K562 (cell line): ENCODE results near the gene CRYZ. TPM values are rescaled to one million over a fixed set of nuclear protein-coding genes. Genes with fewer than 3 reads are reported as not detected.

Source experiments
- ATAC-seq: fragments of 200-7000 bp; cut with Tn5 transposase; 3 replicates; pipeline ENCODE4 v1.9.1; 2020; ENCODE audit warnings: moderate library complexity
- BruUV-seq: library from RNA; stranded (reverse); fragments of 400-500 nt; replicated peaks from 2 replicates; lab custom pipeline; 2021; lab: Mats Ljungman, UMichigan
- CTCF ChIA-PET: fragments of 300-600 bp; formaldehyde crosslinking; extraction: SDS; loops from one replicate; lab custom pipeline; 2021; ENCODE audit warnings: low intra/inter-chr PET ratio; lab: Yijun Ruan, JAX
- POLR2A ChIA-PET: fragments of 300-600, 350-650 bp; sonication (Branson Sonifier 250); formaldehyde crosslinking; extraction: SDS; loops from one replicate; lab custom pipeline; 2021; ENCODE audit warnings: antibody characterized with exemption, inconsistent platforms; lab: Yijun Ruan, JAX
- DNase-seq, 4 experiments: peaks; one replicate each; pipeline versions ENCODE4 v3.0.0 to v3.0.0-alpha.2; 2011 to 2018; ENCODE audit warnings: low spot score in 3 of 4, mixed read lengths in 3 of 4; ENCODE audit errors: extremely low read depth in 1 of 4
- FAIRE-seq: peaks from 2 replicates; lab custom pipeline; 2011; peaks lifted over from hg19 to GRCh38; lab: Jason Lieb, UNC
- H2AFZ ChIP-seq: 2 replicates; pipeline ENCODE4 v1.6.0; 2011; ENCODE audit warnings: low read depth, low read length, control low read depth, inconsistent platforms
- H3K27ac ChIP-seq: fragments of 200-600 bp; 3 replicates; pipeline ENCODE4 v1.8.0; 2011; ENCODE audit warnings: low read depth, mild to moderate bottlenecking, control low read depth, inconsistent platforms, low read length, moderate library complexity, mixed read lengths; ENCODE audit errors: extremely low read depth
- H3K27me3 ChIP-seq, 2 experiments: fragments of 300-600 bp in 1 of 2; 2 replicates in 1 of 2; 3 replicates in 1 of 2; pipeline versions ENCODE4 v1.6.0 to v1.8.0; 2011; ENCODE audit warnings: inconsistent platforms in 2 of 2, low read length in 2 of 2, mild to moderate bottlenecking in 1 of 2, mixed read lengths in 1 of 2, moderate library complexity in 1 of 2; ENCODE audit not compliant: control insufficient read depth in 2 of 2, insufficient read depth in 2 of 2
- H3K36me3 ChIP-seq: fragments of 300-600 bp; 3 replicates; pipeline ENCODE4 v1.8.0; 2011; ENCODE audit warnings: mild to moderate bottlenecking, low read length, inconsistent platforms; ENCODE audit not compliant: control insufficient read depth, insufficient read depth
- H3K4me1 ChIP-seq, 2 experiments: fragments of 200-600 bp in 1 of 2; replicated peaks in 1 of 2; 2 replicates in 1 of 2; 3 replicates in 1 of 2; pipeline versions ENCODE4 v1.5.1 to v1.8.0; 2011; ENCODE audit warnings: inconsistent platforms in 2 of 2, low read length in 2 of 2, mild to moderate bottlenecking in 1 of 2, mixed read lengths in 1 of 2, moderate library complexity in 1 of 2; ENCODE audit not compliant: control insufficient read depth in 2 of 2, insufficient read depth in 2 of 2
- H3K4me2 ChIP-seq: 2 replicates; pipeline ENCODE4 v1.6.1; 2011; ENCODE audit warnings: low read length, control low read depth, inconsistent platforms, mixed read lengths; ENCODE audit not compliant: insufficient read depth
- H3K4me3 ChIP-seq: fragments of 200-600 bp; sonication (generic), shearing (Covaris generic); 2 replicates; pipeline ENCODE4 v1.5.1; 2016; ENCODE audit warnings: control low read depth, inconsistent platforms
- H3K79me2 ChIP-seq: fragments of 200-600 bp; 3 replicates; pipeline ENCODE4 v1.8.0; 2011; ENCODE audit warnings: low read length, inconsistent platforms; ENCODE audit not compliant: control insufficient read depth, insufficient read depth
- H3K9ac ChIP-seq, 2 experiments: 2 replicates each; pipeline versions ENCODE4 v1.6.0 to v1.6.1; 2011; ENCODE audit warnings: low read depth in 2 of 2, low read length in 2 of 2, control low read depth in 1 of 2, inconsistent platforms in 1 of 2, mild to moderate bottlenecking in 1 of 2, mixed read lengths in 1 of 2; ENCODE audit not compliant: insufficient read depth in 1 of 2
- H3K9me1 ChIP-seq: one replicate; pipeline ENCODE4 v1.6.0; 2011; ENCODE audit warnings: inconsistent platforms, mild to moderate bottlenecking, low read length, moderate library complexity; ENCODE audit not compliant: control insufficient read depth, insufficient read depth
- H3K9me3 ChIP-seq: replicated peaks from 2 replicates; pipeline ENCODE4 v1.5.1; 2011; ENCODE audit warnings: low read depth, low read length, inconsistent platforms; ENCODE audit not compliant: control insufficient read depth, insufficient read depth
- H4K20me1 ChIP-seq: replicated peaks from 2 replicates; pipeline ENCODE4 v1.6.1; 2011; ENCODE audit warnings: low read length, inconsistent platforms, mixed read lengths; ENCODE audit not compliant: control insufficient read depth, insufficient read depth
- CEBPB ChIP-seq: fragments of 450-650 bp; IDR thresholded peaks from 2 replicates; pipeline ENCODE4 v1.6.1; 2016; ENCODE audit warnings: missing genetic modification characterization, missing compliant biosample characterization
- CHD2 ChIP-seq: IDR thresholded peaks from 2 replicates; pipeline ENCODE4 v1.6.1; 2011; ENCODE audit warnings: low read depth, low read length
- EGR1 ChIP-seq: fragments of 450-650 bp; conservative IDR thresholded peaks from 2 replicates; pipeline ENCODE4 v1.6.1; 2017; ENCODE audit warnings: mild to moderate bottlenecking
- NR3C1 ChIP-seq: sonication (generic); formaldehyde crosslinking; IDR thresholded peaks from 2 replicates; pipeline ENCODE4 v1.8.1; 2022; ENCODE audit warnings: missing genetic modification reagents
- RBM25 ChIP-seq: fragments of 200-400 bp; formaldehyde crosslinking; IDR thresholded peaks from 2 replicates; pipeline ENCODE4 v1.6.1; 2018; ENCODE audit warnings: low read length, low read depth, moderate library complexity; ENCODE audit not compliant: severe bottlenecking
- ZNF584 ChIP-seq: fragments of 200-800 bp; sonication (Bioruptor generic); IDR thresholded peaks from 2 replicates; pipeline ENCODE4 v1.6.1; 2016; ENCODE audit warnings: low read depth, mild to moderate bottlenecking, missing genetic modification characterization, missing compliant biosample characterization
- WGBS: fragments of 100-300 bp; shearing (Covaris generic); methylation state at CpG from one replicate; pipeline ENCODE4 v1.1.6; 2016; ENCODE audit warnings: low coverage, mixed read lengths; ENCODE audit not compliant: insufficient coverage; ENCODE audit errors: missing lambda C conversion rate; 5-methylcytosine and 5-hydroxymethylcytosine counted together
- in situ Hi-C: fragments of 300-500 bp; cut with MboI; formaldehyde crosslinking; loops from 4 replicates; pipeline ENCODE4 v1.15.0; 2018; ENCODE audit warnings: inconsistent platforms, mixed read lengths
- intact Hi-C: fragments of 100-400 bp; cut with micrococcal nuclease; formaldehyde crosslinking; loops from 2 replicates; pipeline ENCODE4 v1.14.2; 2022
- polyA plus RNA-seq, 8 experiments: library from polyadenylated mRNA; depleted of rRNA in 4 of 8; stranded (reverse) in 5 of 8; unstranded in 3 of 8; fragments of >200 nt; fragmentation: Nextera tagmentation in 2 of 8; fragmentation: Illumina TruSeq in 1 of 8; extraction: Ambion mirVana in 2 of 8; extraction: Trizol in 1 of 8; gene quantifications; 2 replicates each; pipeline versions ENCODE4 v1.2.1 to v1.2.3, GENCODE V29; 2011 to 2014; ENCODE audit warnings: inconsistent platforms in 1 of 8, missing spikeins in 1 of 8
- total RNA-seq, 7 experiments: library from RNA; depleted of rRNA in 6 of 7; stranded (reverse); fragments of >200 nt in 6 of 7; fragmentation: Illumina TruSeq in 2 of 7; extraction: Trizol in 2 of 7; gene quantifications; 2 replicates each; pipeline versions ENCODE4 v1.2.1 to v1.2.3, GENCODE V29; 2011 to 2021; ENCODE audit warnings: low replicate concordance in 1 of 7
- TF ChIP-seq, protein P1 (sequence below): fragments of 250-450 bp; sonication (Bioruptor Pico); IDR thresholded peaks from 2 replicates; pipeline ENCODE4 v1.9.0; 2021; ENCODE audit warnings: mild to moderate bottlenecking
- TF ChIP-seq, protein P2 (sequence below): fragments of 250-450 bp; sonication (Bioruptor Pico); IDR thresholded peaks from 2 replicates; pipeline ENCODE4 v1.4.0; 2020; ENCODE audit warnings: mild to moderate bottlenecking, moderate library complexity

The CRYZ gene
- total and polyA plus RNA-seq, 9 of the 15 experiments (the other 6 are each of a cell fraction or from before 2014, with no cell fraction given) = 51.7 to 179 (median 81.4) TPM

GRCh38 chr1:74766579-74766978 lies 33.7 kb upstream of the CRYZ start:
- H3K9ac ChIP-seq = no peak overlapping the region
- intact Hi-C loops (no loop called here), in situ Hi-C loops (loop anchor here (10.0 kb wide), 1 partner anchor 438 kb away; no protein-coding TSS in a partner anchor)
- no TSS peak for BruUV-seq
- ChIA-PET POLR2A (interaction anchor here (1.0 kb wide), 1 partner anchor 11 kb away, joined by 3 read pairs; no protein-coding TSS in a partner anchor), CTCF (no interaction called here)
- FAIRE-seq (no peak), ATAC-seq (no peak; the same call in 2 of the 3 replicates), DNase-seq (no peak)
- H3K4me3 ChIP-seq = no peak overlapping the region
- H3K27ac ChIP-seq = no peak overlapping the region
- no peaks in the 10 kb centered on the region for H3K27me3 ChIP-seq
- H3K9me1 ChIP-seq = no peaks in the 10 kb centered on the region
- H3K4me2 ChIP-seq = no peak overlapping the region
- no peaks in the 10 kb centered on the region for H3K9me3 ChIP-seq
- H3K36me3 ChIP-seq = peaks cover 28% of the 10 kb centered on the region
- no peaks in the 10 kb centered on the region for H3K4me1 ChIP-seq
- H4K20me1 ChIP-seq = no peaks in the 10 kb centered on the region
- H2AFZ ChIP-seq = no peak overlapping the region
- no peaks in the 10 kb centered on the region for H3K79me2 ChIP-seq
- 69% methylated on average over 2 of the region's 2 CpGs for WGBS
- no peak for TF ChIP-seq CEBPB (tag)
- TF ChIP-seq, protein P1, sequence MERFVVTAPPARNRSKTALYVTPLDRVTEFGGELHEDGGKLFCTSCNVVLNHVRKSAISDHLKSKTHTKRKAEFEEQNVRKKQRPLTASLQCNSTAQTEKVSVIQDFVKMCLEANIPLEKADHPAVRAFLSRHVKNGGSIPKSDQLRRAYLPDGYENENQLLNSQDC (CRISPR knock-in tag) = no peak
- TF ChIP-seq EGR1 = no peak
- TF ChIP-seq, protein P2, sequence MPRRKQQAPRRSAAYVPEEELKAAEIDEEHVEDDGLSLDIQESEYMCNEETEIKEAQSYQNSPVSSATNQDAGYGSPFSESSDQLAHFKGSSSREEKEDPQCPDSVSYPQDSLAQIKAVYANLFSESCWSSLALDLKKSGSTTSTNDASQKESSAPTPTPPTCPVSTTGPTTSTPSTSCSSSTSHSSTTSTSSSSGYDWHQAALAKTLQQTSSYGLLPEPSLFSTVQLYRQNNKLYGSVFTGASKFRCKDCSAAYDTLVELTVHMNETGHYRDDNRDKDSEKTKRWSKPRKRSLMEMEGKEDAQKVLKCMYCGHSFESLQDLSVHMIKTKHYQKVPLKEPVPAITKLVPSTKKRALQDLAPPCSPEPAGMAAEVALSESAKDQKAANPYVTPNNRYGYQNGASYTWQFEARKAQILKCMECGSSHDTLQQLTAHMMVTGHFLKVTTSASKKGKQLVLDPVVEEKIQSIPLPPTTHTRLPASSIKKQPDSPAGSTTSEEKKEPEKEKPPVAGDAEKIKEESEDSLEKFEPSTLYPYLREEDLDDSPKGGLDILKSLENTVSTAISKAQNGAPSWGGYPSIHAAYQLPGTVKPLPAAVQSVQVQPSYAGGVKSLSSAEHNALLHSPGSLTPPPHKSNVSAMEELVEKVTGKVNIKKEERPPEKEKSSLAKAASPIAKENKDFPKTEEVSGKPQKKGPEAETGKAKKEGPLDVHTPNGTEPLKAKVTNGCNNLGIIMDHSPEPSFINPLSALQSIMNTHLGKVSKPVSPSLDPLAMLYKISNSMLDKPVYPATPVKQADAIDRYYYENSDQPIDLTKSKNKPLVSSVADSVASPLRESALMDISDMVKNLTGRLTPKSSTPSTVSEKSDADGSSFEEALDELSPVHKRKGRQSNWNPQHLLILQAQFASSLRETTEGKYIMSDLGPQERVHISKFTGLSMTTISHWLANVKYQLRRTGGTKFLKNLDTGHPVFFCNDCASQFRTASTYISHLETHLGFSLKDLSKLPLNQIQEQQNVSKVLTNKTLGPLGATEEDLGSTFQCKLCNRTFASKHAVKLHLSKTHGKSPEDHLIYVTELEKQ (CRISPR knock-in tag) = no peak
- no peak for TF ChIP-seq RBM25
- TF ChIP-seq NR3C1 (CRISPR knock-in tag) = no peak
- TF ChIP-seq CHD2 = no peak
- no peak for TF ChIP-seq ZNF584 (CRISPR knock-in tag)
